Erythroblast (primary cell): ENCODE measurements around the gene CLASP1.

Experiments used
- DNase-seq, 2 experiments: peaks; one replicate each; lab custom pipeline; 2025; lab: John Stamatoyannopoulos, UW
- GATA1 ChIP-seq: IDR thresholded peaks from 2 replicates; pipeline ENCODE4 v1.6.1; 2011; ENCODE audit warnings: low read depth, mild to moderate bottlenecking, control low read depth, low read length, moderate library complexity
- POLR2A ChIP-seq: IDR thresholded peaks from 2 replicates; pipeline ENCODE4 v1.6.1; 2011; ENCODE audit warnings: mild to moderate bottlenecking, low read length

Gene CLASP1

DNA sequence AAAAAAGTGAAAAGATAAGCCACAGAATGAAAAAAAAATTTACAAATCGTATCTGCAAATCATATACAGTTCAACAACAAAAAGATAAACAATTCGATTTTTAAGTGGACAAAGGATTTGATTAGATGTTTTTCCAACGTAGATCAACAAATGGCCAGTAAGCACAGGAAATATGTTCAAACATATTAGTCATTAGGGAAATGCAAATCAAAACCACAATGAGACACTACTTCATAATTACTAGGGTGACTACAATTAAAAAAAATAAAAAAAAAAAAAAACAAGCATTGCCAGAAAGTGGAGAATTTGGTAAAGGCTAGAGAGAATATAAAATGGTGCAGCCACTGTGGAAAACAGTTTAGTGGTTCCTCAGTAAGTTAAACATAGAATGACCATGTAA lies 156.9 kb downstream of the CLASP1 start:
- DNase-seq: no peak
- TF ChIP-seq GATA1: no peak
- TF ChIP-seq POLR2A: no peak

DNA sequence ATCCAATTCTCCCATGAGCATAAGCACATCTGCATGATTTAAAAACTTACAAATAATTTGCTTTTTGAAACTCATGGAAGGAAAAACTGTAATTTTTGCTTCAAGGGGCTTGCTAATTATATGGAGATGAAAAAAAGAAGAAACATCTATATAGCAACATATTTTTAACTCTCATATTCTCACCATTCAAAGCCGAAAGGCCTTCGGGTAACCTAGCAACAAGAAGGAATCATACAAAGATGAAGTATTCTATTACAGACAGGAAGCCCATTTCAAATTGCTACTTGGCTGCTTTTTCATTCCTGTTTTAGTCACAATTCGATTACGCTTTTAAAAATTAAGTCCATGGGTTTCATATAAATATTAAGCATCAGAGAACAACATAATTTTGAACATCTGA lies 157.7 kb downstream of the CLASP1 start:
- TF ChIP-seq POLR2A (no peak), GATA1 (no peak)
- DNase-seq: no peak

DNA sequence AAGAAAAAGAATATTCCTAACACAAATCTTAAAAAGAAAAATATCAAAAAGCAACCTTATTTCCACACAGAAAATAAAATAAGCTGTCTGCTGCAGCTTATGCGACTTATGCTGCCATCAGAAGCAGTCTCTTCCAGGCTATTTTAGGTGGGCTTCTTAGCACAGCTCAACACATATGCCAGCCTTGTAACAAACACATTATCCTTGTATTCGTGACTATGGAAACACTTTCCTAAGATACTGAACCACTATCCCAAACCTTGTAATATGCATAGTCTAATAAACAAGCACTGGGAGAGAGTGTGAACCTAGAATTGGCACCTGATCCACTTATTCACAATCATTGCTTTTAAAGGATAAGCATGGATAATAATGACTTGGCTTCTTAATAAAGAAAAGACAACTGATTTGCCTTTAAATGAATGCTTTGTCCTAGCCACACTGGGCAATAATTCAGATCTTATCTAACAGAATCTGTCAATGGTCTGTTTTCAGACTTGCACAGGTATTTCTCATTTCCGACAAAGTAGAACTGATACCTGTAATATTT lies 158.6 kb downstream of the CLASP1 start:
- TF ChIP-seq POLR2A (no peak), GATA1 (no peak)
- no peak for DNase-seq

DNA sequence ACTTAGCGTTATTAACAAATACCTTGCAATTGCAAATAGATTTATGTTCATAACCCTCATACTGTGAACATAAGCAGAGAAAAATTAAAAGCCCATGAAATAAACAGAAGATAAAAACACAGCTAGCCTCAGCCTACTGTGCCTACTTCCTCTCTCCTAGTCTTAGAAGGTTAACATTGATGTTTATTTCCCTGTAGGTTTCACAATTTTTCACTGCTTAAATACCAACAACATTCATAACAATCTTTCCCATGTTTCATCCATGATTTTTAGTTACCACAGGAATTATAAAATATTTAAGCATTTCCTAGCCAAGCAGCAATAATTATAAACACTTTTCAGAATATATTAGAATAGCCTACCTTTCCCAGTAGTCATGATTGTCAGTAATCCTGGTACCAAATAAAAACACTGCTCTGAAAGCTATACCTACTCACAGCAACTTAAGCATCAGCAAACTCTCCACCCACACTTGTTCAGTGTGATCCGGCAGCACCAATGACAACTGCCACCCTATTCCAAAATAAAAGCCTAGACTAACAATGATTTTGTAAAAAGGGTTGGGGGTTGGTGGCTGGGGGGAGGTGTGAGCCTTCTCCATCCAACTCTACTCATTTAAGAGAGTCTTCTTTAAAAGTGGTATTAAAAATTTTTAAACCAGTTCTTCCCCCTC lies 159.2 kb downstream of the CLASP1 start:
- no peak for TF ChIP-seq POLR2A
- TF ChIP-seq GATA1: no peak
- DNase-seq: no peak

DNA sequence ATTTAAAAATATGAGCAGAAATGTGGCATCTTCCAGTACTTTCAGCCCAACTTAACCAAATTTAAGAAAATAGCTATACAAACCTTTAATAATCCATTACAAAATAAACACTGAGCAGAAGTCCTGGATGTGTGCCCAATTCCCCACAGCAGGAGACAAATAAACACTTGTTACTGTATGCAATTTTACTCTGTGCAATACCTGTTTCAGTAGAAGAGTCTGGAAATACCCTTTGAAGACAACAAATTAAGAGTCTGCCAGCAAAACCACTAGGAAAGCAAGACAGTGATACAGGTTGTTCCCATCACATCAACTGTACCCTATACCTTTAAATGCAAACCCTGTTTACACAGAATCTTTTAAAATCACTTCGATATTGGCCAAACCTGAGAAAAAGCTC lies 160.0 kb downstream of the CLASP1 start:
- TF ChIP-seq POLR2A: no peak
- no peak for TF ChIP-seq GATA1
- DNase-seq: no peak

DNA sequence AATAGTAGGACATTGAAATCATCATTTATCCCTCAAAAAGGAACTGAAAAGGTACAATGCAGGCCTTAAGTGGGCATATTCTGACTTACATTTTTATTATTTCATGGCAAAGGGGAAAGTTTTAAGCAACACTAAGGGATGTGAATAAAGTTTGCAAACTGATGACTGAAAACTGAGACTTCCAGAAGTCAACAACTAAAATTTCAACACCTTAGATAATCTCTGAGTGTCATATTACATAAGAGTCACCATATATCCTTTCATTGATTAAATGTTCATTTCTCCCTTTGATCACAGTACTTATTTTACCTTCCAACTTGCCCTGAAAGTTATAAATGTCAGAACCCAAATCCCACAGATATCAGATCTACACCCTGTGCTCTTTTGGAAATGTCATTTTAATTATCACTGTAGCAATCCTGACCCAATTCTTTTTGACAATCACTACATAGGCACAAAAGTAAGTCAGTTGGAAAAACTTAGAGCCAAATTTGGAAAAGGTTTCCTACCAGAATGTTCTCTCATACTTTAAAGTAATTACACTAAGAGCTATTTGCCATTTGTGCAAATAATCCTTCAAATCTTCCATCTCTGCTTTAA lies 163.0 kb downstream of the CLASP1 start:
- TF ChIP-seq POLR2A (no peak), GATA1 (no peak)
- DNase-seq: no peak

DNA sequence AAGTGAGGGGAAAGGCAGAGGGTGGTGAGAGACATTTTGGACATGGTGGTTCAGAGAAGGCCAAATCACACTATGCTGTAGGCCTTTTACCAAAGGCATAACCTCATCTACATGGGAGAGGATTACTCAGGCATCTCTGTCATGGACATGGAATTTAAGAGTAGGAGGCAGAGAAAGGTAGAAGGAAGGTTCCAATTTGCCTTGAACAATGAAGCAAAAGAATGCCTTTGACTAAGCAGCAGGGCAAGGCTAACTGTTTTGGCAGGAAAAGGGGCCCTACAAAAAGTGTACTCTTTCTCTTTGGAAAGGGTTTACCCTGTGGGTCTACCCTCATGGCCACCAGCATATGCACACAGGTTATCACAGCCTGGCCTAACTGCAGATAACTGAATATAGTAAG lies 164.2 kb downstream of the CLASP1 start:
- DNase-seq: no peak
- TF ChIP-seq POLR2A (no peak), GATA1 (no peak)

DNA sequence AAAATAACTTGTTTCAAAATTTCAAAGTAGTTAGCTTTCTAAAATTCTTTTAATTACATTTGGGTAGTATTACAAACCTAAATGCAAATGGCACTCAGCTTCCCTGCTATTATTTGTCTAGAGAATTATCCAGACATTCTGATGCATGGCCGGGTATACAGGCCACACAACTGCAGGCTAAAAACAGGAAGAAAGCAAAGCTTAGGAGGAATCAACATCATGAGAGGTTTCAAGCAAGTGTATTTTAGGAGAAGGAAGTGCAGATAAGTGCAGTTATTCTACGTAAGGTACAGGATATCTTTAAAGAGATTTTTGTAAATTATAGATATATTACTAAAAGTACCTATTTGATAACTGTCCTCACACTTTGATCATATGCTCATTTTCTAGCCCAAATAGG lies 165.4 kb downstream of the CLASP1 start:
- TF ChIP-seq POLR2A (no peak), GATA1 (no peak)
- DNase-seq: no peak

DNA sequence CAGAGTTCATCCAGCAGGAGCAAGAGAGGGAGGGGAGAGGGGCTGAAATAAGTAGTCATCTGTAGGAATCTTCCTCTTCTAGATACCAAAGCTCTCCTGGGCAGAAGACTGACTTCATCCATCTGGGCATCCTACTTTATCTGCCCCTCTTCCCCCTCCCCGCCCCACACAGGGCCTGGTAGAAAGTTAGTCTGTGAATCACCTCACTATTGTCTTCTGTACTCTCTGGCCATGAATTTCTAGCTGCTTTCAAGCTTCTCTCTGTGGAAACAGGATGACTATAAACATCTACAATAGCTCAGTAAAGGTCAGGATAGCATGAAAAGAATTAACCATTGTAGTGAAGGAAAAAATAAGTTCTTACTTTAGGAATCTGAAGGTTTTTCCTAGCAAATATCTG lies 166.2 kb downstream of the CLASP1 start:
- no peak for DNase-seq
- TF ChIP-seq POLR2A (no peak), GATA1 (no peak)

DNA sequence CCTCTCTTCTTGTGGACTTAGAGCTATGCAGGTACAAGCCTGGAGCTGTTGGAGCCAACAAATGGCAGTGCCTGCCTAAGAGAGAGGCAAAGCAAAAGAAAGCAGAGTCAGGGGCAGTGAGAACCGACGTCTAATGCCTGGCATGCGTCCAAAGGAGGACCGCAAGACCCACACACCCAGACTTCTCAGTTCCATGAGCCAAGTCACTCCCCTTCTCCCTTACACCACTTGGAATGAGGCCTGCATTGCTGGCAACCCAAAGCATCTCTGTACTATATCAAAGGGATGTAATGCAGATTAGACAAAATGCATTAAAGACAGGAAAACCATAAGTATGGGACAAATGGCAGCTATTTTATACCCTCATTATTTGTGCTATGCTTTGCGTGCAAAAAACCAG lies 168.4 kb downstream of the CLASP1 start:
- DNase-seq: peak in 1 of 2 experiments; percentile 9
- TF ChIP-seq POLR2A (no peak), GATA1 (no peak)

DNA sequence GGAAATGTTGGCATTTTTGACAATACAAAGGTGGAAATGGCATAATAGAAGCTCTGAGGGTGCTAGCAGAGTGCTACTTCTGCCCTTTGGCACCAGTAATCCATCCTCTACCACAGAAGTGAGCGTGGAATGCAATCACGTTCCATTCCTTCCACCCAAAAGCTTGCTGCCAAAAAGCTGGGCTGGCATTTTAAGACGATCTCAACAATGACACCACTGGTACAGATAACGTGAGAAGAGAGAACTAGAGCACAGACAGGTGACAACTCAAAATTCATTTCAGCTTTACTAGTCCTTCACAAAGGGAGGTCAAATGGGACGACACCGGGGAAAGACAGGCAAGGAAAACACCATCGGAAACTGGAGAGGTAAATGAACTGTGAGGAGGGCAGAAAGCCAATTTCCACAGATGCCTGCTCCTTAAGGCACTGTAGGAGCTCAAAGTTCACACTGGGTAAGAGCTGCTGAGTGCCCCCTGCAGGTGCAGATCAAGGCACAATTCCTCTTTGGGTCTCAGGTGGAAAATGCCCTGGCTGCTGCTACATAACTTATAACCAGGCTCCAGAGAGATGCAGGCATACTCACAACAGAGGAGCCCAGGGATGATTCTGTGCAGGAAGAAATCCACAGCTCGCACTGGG lies 169.3 kb downstream of the CLASP1 start:
- no peak for TF ChIP-seq GATA1
- TF ChIP-seq POLR2A: no peak
- DNase-seq: peak in 1 of 2 experiments; percentile 21

DNA sequence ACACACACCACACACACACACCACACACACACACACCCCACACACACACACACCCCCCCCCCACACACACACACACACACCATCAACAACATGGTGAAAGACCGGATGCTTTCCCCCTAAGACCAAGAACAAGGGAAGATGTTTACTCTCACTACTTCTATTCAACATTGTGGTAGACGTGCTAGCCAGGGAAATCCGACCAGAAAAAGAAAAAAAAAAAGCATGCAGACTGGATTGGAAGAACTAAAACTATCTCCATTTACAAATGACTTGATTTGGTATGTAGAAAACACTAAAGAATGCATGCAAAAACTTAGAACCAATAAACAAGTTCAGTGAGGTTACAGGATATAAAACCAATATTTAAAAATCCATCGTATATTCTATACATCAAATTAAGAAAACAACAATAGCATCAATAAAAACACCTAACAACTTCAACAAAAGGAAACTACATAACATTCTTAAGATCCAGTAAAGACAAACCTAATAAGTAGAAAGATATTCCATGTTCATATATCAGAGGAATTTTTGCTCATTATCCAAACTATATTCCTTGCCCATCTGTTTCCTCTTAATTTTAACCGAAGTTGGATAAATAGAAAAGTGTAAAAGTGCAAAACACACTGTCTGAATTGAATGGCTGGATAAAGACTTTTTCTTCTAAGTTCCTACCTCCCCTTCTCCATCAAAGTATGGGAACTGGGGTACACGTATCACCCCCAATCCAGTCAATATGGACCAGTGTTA lies 170.1 kb downstream of the CLASP1 start:
- TF ChIP-seq GATA1 (no peak), POLR2A (no peak)
- DNase-seq: no peak

DNA sequence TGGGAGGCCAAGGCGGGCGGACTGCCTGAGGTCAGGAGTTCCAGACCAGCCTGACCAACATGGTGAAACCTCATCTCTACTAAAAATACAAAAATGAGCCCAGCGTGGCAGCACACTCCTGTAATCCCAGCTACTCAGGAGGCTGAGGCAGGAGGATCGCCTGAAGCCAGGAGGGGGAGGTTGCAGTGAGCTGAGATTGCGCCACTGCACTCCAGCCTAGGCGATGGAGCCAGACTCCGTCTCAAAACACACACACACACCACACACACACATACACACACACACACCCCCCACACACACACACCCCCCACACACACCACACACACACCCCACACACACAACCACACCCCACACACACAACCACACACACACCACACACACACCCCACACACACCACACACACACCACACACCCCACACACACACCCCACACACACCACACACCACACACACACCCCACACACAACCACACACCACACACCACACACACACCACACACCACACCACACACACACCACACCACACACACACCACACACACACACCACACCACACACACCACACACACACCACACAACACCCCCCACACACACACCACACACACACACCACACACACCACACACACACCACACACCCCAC lies 170.8 kb downstream of the CLASP1 start:
- peak in 1 of 2 experiments; percentile 31 for DNase-seq

DNA sequence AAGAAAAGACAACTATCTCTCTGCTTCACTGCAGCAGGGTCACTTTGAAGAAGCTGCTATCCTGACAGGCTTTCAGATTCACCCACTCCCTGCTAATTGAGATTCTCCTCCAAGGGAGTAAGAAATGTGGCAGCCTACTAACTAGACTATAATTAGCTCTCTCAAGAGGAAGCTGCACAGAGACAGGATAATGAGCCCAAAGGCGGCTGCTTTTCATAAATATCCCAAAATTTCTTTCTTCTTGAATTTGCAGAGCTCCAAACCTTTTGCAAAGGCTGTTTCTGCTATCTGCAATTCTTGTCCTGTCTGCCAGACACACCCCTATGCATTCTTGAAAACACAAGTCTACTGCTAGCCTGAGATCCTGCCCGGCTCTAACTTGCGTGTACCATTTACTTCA lies 172.6 kb downstream of the CLASP1 start:
- no peak for DNase-seq
- TF ChIP-seq GATA1 (no peak), POLR2A (no peak)
